ENCODE results near the gene PKDCC. TPM values are rescaled to one million over a fixed set of nuclear protein-coding genes. Genes with fewer than 3 reads are reported as not detected.

The PKDCC gene
- total and polyA plus RNA-seq, 2 of the 13 experiments (the other 11 are each of a cell fraction or from before 2014, with no cell fraction given) = 52.6 to 58.8 TPM

DNA sequence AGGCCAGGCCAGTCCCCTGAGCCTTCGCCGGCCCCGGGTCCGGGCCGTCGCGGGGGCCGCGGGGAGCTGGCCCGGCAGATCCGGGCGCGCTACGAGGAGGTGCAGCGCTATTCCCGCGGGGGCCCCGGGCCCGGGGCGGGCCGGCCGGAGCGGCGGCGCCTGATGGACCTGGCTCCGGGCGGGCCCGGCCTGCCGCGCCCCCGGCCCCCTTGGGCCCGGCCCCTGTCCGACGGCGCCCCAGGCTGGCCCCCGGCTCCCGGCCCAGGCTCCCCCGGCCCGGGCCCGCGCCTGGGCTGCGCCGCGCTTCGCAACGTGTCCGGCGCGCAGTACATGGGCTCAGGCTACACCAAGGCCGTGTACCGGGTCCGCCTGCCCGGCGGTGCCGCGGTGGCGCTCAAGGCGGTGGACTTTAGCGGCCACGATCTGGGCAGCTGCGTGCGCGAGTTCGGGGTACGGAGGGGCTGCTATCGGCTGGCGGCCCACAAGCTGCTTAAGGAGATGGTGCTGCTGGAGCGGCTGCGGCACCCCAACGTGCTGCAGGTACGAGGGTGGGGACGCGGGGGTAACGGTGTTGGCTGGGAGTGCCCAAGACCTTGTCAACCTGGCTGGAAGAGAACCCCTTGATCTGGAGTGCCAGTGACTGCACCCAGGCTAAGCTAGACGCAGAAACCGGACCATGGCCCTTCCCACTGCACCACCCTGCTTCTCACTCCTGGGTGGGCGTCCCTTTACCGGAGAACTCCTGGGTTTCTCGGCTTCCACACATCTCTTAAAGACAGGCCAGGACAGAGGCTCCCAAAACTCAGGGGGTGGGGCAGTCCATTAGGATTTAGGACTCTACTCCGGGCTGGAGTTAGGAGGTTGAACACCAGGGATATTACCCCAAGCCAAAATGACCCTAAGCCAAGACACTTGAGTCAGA is 739 bp downstream of the PKDCC start:
- Histone ChIP-seq H3K4me2 (ENCODE audit: low read depth, low read length) (peak overlapping the region; percentile 99), H2AFZ (ENCODE audit: low read length) (no peak overlapping the region), H4K20me1 (ENCODE audit: insufficient read depth, low read length) (peaks cover 7% of the 10 kb centered on the region), H3K27ac (ENCODE audit: extremely low read length, insufficient read depth, low read length) (peak overlapping the region; percentile 51), H3K4me1 (ENCODE audit: insufficient read depth, low read length) (peaks cover 76% of the 10 kb centered on the region), H3K9ac (ENCODE audit: insufficient read depth, low read depth, low read length) (peak overlapping the region; percentile 75), H3K36me3 (replicated peaks in 1 of 2; ENCODE audit: control insufficient read depth in 1 of 2, insufficient read depth in 2 of 2, low read length in 2 of 2) (peaks cover 0 to 2% of the 10 kb centered on the region in 2 experiments; a peak in 1 of 5 replicates), H3K27me3 (ENCODE audit: control insufficient read depth in 1 of 2, insufficient read depth in 2 of 2, low read length in 2 of 2) (peaks cover 0 to 31% of the 10 kb centered on the region in 2 experiments; a peak in 2 of 5 replicates), H3K79me2 (ENCODE audit: insufficient read depth, low read length) (peaks cover 34% of the 10 kb centered on the region), H3K9me3 (ENCODE audit: low read length) (no peaks in the 10 kb centered on the region), H3K4me3 (replicated peaks in 1 of 3; ENCODE audit: insufficient read depth in 1 of 3, low read depth in 2 of 3, low read length in 3 of 3) (peak overlapping the region; percentile 69 to 95 (median 90))
- FAIRE-seq = no peak
- ChIA-PET CTCF (ENCODE audit: low intra/inter-chr PET ratio, low total read pairs) (no interaction called here), POLR2A (interaction anchor here (0.8 to 6.7 kb wide), 14 partner anchors 11 to 221 kb away, joined by 3 to 203 read pairs (median 8); no protein-coding TSS in a partner anchor)
- BruUV-seq (replicated peaks) = TSS peak; percentile 49
- WGBS (ENCODE audit: low lambda C conversion rate) = 1% methylated on average over 20 of the region's 80 CpGs
- in situ Hi-C loops (cut with HindIII; ENCODE audit: extremely low pct_ligation_motif_present, low pct_unique_long_range_greater_than_20kb) = no loop called here
- intact Hi-C loops (cut with micrococcal nuclease; ENCODE audit: unreplicated experiment) = loop anchor here (5.0 kb wide), 1 partner anchor 89 kb away; no protein-coding TSS in a partner anchor
- ATAC-seq = peak; percentile 26
- DNase-seq (ENCODE audit: low spot score) = no peak
- TF ChIP-seq TAF1 (CRISPR knock-in tag; IDR thresholded peaks at IDR 0.05) (peak; percentile 45; the same call in 1 of the 2 replicates), SP1 (IDR thresholded peaks at IDR 0.05) (no peak), SP1 (CRISPR knock-in tag; IDR thresholded peaks at IDR 0.05) (no peak), PPARG (CRISPR knock-in tag; conservative IDR thresholded peaks at IDR 0.05) (no peak), ZNF558 (CRISPR knock-in tag; IDR thresholded peaks at IDR 0.05; ENCODE audit: borderline replicate concordance) (no peak), MTA1 (CRISPR knock-in tag; IDR thresholded peaks at IDR 0.05; ENCODE audit: borderline replicate concordance) (peak; percentile 32; the same call in 1 of the 2 replicates), BCL6 (CRISPR knock-in tag; IDR thresholded peaks at IDR 0.05) (peak; percentile 29; the same call in 1 of the 2 replicates), ZNF354B (CRISPR knock-in tag; IDR thresholded peaks at IDR 0.05) (no peak), ZNF720 (CRISPR knock-in tag; IDR thresholded peaks at IDR 0.05) (no peak)
- TF ChIP-seq, protein P1, sequence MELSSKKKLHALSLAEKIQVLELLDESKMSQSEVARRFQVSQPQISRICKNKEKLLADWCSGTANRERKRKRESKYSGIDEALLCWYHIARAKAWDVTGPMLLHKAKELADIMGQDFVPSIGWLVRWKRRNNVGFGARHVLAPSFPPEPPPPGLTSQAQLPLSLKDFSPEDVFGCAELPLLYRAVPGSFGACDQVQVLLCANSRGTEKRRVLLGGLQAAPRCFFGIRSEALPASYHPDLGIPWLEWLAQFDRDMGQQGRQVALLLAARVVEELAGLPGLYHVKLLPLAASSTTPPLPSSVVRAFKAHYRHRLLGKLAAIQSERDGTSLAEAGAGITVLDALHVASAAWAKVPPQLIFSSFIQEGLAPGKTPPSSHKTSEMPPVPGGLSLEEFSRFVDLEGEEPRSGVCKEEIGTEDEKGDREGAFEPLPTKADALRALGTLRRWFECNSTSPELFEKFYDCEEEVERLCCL (CRISPR knock-in tag; IDR thresholded peaks at IDR 0.05; ENCODE audit: borderline replicate concordance) = no peak
- TF ChIP-seq, protein P2, sequence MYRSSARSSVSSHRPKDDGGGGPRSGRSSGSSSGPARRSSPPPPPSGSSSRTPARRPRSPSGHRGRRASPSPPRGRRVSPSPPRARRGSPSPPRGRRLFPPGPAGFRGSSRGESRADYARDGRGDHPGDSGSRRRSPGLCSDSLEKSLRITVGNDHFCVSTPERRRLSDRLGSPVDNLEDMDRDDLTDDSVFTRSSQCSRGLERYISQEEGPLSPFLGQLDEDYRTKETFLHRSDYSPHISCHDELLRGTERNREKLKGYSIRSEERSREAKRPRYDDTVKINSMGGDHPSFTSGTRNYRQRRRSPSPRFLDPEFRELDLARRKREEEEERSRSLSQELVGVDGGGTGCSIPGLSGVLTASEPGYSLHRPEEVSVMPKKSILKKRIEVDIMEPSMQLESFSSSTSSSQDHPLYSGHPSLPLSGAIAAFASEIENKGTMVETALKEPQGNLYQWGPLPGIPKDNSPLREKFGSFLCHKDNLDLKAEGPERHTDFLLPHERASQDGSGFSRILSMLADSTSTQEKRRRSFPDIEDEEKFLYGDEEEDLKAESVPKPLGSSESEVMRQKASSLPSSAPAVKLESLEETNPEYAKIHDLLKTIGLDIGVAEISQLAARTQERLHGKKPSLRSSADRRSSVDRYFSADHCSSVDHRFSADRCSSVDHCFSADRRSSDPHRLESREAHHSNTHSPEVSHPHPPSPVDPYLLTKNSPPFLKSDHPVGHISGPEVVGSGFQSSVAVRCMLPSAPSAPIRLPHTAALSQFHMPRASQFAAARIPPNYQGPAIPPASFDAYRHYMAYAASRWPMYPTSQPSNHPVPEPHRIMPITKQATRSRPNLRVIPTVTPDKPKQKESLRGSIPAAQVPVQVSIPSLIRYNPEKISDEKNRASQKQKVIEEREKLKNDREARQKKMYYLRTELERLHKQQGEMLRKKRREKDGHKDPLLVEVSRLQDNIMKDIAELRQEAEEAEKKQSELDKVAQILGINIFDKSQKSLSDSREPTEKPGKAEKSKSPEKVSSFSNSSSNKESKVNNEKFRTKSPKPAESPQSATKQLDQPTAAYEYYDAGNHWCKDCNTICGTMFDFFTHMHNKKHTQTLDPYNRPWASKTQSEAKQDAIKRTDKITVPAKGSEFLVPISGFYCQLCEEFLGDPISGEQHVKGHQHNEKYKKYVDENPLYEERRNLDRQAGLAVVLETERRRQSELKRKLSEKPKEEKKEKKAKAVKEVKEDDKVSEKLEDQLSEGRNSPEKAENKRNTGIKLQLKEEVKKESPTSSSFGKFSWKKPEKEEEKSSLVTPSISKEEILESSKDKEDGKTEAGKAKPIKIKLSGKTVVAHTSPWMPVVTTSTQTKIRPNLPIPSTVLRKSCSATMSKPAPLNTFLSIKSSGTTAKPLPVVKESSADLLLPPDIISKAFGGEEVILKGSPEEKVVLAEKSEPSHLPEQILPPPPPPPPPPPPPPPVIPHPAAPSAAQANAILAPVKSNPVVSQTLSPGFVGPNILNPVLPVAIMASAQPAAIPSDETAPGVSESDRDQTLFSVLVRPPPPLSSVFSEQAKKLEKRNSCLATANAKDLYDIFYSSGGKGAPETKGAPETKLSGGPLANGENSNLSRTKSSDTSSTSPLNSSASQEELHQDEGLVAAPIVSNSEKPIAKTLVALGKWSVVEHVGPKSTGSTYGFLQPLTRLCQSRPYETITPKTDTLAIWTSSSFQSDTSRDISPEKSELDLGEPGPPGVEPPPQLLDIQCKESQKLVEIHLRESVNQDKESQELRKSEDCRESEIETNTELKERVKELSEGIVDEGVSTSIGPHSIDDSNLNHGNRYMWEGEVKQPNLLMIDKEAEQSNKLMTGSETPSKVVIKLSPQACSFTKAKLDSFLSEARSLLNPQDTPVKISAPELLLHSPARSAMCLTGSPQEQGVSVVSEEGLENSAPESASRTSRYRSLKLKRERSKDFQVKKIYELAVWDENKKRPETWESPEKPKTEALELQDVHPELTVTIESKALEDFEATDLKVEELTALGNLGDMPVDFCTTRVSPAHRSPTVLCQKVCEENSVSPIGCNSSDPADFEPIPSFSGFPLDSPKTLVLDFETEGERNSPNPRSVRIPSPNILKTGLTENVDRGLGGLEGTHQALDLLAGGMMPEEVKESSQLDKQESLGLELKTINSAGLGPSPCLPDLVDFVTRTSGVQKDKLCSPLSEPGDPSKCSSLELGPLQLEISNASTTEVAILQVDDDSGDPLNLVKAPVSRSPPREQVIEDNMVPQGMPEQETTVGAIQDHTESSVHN (CRISPR knock-in tag; IDR thresholded peaks at IDR 0.05) = peak; percentile 72; the same call in 1 of the 2 replicates
- TF ChIP-seq, protein P3, sequence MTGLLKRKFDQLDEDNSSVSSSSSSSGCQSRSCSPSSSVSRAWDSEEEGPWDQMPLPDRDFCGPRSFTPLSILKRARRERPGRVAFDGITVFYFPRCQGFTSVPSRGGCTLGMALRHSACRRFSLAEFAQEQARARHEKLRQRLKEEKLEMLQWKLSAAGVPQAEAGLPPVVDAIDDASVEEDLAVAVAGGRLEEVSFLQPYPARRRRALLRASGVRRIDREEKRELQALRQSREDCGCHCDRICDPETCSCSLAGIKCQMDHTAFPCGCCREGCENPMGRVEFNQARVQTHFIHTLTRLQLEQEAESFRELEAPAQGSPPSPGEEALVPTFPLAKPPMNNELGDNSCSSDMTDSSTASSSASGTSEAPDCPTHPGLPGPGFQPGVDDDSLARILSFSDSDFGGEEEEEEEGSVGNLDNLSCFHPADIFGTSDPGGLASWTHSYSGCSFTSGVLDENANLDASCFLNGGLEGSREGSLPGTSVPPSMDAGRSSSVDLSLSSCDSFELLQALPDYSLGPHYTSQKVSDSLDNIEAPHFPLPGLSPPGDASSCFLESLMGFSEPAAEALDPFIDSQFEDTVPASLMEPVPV (CRISPR knock-in tag; IDR thresholded peaks at IDR 0.05) = 0 out of 2 replicates have a peak, but pooled peaks have one; percentile 13

All from HepG2 (cell line).